GM19395 (cell line): ENCODE measurements around the gene NFS1.

ENCODE experiments used
- ATAC-seq: cut with Tn5 transposase; IDR thresholded peaks from one replicate; pipeline ENCODE4 v1.9.1; 2021; ENCODE audit warnings: mild to moderate bottlenecking, moderate library complexity; ENCODE audit not compliant: unreplicated experiment

The NFS1 gene

DNA sequence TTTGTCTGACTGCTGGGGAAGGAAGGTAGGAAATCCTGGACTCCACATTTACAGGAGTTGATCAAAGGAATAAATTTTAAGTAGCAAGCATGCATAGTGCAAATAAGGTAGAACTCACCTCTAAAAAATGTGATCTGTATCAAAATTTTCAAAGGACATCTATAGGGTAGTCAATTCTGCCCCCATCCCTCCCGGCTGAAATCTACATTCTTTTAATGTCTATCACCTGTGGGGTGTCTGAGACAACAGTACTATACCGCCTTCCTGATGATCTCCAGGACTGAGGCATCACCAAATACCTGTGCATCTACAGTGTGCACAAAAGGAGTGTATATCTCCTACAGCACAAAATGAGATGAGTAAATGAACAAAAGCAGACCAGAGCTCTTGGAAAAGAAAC is 54.3 kb downstream of the NFS1 start:
- no peak for ATAC-seq

DNA sequence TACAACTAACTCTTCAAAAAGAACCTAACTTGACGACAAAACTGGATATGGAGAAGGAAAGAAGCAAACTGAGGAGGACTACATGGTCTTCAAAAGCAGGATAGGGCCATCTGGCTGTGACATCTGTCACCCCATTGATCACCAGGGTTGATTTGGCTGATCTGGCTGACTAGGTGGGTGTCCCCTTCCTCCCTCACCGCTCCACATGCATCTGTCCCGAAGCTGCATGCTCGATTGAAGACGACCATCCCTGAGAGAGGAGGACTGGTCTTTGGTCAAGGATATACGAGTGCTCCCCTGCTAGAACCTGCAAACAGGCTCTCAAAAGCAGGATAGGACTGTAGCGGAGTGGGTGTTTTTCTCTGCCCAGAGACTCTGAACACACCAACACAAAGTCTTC is 56.1 kb downstream of the NFS1 start:
- no peak for ATAC-seq

DNA sequence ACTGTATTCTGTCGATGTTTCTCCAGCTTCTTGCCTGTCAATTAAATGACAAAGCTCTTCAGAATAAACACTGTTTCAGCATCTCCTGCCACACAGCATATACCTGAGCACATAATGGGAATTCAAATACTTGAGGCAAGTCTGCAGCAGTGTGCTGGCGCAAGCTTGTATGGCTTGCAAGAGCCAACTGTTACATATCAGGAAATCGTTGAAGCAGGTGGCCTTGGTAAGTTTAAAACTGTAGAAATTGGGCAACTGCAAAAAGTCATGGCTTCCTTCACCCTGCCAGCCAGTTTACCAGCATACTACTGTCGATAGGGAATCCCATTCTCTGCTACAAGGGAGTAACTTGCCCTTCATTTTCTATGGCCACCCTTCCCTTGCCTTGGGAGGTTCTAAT is 57.4 kb downstream of the NFS1 start:
- ATAC-seq: no peak

GRCh38 chr20:35640724-35641123 is 58.4 kb downstream of the NFS1 start:
- ATAC-seq: no peak

GRCh38 chr20:35638751-35639150 is 60.4 kb downstream of the NFS1 start:
- ATAC-seq: no peak

DNA sequence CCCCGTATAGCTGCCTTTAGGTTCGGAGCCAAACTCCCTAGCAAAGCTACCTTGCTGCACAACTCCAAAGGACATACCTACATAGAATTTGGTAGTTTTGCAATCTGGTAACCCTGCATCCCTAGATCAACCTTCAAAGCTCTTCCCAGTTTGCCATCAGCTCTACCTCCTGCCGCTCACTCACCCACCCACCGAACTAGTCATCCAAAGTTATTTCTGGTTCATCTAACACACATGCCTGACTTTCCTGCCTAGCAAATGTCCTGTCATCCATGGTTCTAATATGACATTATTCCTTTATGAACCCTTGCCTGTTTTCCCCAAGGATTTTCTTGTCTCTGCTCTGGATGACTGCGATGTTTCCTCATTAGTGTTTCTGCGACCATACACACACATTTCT is 61.9 kb downstream of the NFS1 start:
- ATAC-seq: no peak

GRCh38 chr20:35636095-35636494 is 63.1 kb downstream of the NFS1 start:
- ATAC-seq: no peak

DNA sequence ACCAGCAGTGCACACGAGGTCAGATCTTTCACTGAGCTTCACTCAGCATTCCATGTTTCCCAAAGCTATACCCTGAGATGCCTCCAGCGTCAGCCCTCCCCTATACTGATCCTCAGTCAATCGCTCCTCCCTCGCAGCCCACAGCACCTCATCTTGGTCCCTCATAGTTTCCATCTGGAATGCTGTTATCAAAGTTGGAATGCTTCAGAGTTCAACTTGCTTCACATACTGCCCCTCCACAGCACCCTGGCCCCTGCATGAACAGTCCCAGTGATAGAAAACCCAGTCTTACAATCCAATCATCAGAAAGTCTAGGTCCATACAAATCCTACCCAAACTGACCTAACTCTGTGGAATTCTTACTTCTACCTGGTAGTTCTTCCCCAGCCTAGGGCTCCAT is 63.5 kb downstream of the NFS1 start:
- ATAC-seq: no peak

- ATAC-seq: no peak
Observed at GRCh38 chr20:35632539-35633115, 66.5 kb downstream of the NFS1 start.

DNA sequence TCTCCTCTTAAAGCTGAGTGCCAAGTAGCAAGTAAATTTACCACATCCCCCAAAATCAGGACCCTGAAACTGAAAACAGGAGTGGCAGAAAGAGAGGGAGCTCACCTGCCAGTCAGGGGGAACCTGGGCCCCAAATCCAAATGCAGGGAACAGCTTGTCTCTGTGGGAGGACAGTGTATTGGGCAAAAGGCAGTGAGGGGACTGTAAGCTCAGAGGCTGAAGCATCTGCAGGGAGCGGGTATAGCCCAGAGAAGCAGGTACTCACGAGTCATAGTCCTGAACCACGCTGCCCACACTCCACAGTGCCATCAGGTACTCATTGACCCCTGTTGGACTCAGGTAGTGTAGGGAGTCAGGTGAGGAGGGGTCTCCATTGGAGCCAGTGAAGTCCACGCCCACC is 68.5 kb downstream of the NFS1 start:
- no peak for ATAC-seq

DNA sequence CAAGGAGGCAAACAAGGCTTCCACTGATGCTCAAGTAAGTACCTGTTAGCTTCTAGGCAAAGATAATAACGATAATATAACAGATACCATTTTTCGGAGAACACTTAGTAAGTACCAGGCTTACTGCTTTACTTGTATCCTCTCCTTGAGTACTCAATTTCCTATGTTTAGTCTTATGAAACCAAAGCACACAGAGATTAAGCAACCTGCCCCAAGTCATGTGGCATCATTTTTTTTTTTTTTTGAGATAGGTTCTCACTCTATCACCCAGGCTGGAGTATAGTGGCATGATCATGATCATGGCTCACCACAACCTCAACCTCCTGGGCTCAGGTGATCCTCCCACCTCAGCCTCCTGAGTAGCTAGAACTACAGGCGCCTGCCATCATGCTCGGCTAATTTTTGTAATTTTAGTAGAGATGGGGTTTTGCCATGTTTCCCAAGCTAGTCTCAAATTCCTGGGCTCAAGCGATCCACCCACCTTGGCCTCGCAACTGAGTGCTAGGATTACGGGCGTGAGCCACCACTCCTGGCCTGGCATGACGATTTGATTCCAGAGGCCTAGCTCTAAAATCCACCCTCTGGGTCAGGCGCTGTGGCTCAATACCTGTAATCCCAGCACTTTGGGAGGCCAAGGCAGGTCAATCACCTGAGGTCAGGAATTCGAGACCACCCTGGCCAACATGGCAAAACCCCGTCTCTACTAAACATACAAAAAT is 69.6 kb downstream of the NFS1 start:
- ATAC-seq: no peak

DNA sequence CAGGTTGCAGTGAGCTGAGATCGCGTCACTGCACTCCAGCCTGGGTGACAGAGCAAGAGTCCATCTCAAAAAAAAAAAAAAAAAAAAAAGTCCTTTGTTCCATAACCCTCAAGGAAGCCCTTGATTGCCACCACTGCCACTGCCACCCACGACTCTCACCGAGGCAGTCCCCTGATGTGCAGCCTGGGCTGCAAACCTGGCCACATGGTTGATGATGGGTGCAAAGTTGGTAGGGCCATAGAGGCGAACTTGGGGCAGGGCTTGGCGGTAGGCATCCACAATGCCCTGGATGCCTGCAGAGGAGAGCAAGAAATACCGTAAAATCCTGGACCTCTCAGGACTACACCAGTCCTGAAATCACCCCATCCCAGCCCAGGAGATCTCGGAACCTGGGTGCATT is 72.0 kb downstream of the NFS1 start:
- ATAC-seq: no peak

DNA sequence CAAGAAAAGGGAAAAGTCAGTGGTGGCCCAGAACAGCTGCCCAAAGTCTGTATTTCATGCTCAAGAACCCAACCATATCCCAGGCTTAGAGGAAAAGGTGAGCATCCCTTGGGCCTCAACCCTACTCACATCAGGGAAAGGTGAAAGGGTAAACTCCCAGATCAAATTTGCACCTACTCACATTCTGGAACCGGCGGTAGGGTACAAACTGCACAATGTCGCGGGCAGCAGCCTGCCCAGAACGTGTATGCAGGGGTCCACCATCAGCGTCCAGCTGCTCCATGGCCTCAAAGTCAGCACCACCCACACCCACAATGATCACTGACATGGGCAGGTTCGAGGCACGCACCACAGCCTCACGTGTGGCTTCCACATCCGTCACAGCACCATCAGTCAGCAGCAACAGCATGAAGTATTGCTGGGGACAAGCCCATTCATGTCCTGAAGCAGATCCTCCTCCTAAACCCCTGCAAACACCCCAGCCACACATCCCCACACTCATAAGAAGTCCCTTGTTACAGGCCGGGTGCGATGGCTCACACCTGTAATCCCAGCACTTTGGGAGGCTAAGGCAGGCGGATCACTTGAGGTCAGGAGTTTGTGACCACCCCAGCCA is 72.7 kb downstream of the NFS1 start:
- no peak for ATAC-seq

DNA sequence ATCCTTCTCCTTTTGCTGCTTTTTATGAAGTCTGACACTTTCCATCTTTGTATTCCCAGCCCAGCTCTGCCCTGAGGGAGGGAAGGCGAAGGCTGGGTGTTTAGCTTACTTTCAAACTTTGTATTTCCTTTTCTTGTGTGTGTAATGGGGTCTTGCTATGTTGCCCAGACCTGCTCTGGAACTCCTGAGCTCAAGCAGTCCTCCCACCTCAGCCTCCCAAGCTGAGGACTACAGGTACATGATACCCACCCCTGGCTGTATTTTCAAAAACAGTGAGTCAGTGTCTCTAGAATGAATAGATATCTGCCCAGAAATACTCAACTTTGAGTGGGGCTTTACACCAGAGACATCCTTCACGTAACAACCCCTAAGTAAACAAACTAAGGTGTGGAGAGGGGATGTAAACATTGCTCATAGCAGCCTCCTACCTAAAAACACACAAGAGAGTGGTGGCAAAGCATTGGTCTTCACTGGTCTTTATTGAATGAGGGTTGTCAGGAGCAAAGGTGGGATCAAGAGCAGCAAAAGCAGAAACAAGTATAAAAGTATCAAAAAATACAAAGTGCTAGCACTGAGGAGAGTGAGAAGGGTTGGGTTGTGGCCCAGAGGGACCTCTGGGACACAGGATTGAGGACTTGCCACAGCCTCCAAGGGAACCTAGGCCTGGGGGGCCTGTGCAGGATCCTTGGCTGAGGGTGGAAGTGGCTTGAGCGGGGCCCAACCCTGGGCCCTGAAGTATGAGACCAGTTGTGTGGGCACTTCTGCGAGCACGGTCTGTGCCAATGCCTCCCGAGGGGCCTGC is 73.4 kb downstream of the NFS1 start:
- no peak for ATAC-seq

GRCh38 chr20:35621560-35621946 is 77.6 kb downstream of the NFS1 start:
- ATAC-seq: no peak

- ATAC-seq: no peak
Observed at GRCh38 chr20:35620818-35621559, 78.2 kb downstream of the NFS1 start.

GRCh38 chr20:35619196-35620095 is 79.7 kb downstream of the NFS1 start:
- peak; percentile 54 for ATAC-seq

DNA sequence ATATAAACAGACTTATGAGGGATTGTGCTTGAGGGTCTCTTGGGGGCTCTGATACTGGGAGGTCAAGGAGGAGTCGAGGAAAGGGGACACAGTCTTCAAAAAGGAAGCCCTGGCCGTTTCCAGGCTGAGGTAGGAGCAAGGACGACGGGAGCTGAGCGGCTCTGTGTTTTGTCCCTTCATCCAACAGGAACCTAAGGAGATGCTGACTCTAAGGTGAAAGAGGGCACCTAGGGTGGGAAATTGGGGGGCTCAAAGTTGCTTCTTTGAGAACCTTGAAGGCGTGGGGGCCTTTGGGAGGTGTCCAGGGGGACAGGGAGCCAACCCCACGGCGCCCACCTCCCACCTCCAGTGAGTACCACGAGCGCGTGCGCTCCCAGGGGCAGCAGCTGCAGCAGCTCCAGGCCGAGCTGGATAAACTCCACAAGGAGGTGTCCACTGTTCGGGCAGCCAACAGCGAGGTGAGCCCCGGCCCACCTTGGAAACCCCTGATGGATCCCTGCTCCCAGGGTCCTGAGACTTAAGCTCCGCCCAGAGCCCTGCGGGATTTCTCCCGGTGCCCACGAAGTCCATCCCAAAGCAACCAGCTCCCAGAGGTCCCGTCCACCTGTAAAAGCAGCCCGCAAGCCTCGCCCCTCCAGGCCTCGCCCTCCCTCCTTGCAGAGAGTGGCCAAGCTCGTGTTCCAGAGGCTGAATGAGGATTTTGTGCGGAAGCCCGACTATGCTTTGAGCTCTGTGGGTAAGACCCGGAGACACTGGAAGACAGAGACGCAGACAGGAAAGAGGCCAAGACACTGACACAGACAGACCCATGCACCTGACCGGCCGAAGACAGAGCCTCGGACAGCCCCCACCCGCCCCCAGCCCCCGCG is 80.7 kb downstream of the NFS1 start:
- no peak for ATAC-seq
